Neural crest cell (in vitro differentiated cells): ENCODE measurements around the gene MAP2K6. TPM values are rescaled to one million over a fixed set of nuclear protein-coding genes. Genes with fewer than 3 reads are reported as not detected.

Source experiments
- DNase-seq: peaks from one replicate; pipeline ENCODE4 v3.0.0; 2021; ENCODE audit warnings: low read depth, mixed read lengths, low spot score
- H3K27ac Mint-ChIP-seq: one replicate; pipeline ENCODE4 v1.8.0; 2021; ENCODE audit warnings: mild to moderate bottlenecking, mixed read lengths; ENCODE audit not compliant: unreplicated experiment
- H3K27me3 Mint-ChIP-seq: 2 replicates; pipeline ENCODE4 v1.8.0; 2021; ENCODE audit warnings: low read depth, mild to moderate bottlenecking, mixed read lengths
- H3K36me3 Mint-ChIP-seq: 2 replicates; pipeline ENCODE4 v1.8.0; 2021; ENCODE audit warnings: low read depth, mild to moderate bottlenecking, mixed read lengths
- H3K4me1 Mint-ChIP-seq: 2 replicates; pipeline ENCODE4 v1.8.0; 2021; ENCODE audit warnings: mixed read lengths
- H3K4me3 Mint-ChIP-seq: one replicate; pipeline ENCODE4 v1.8.0; 2021; ENCODE audit warnings: mild to moderate bottlenecking, mixed read lengths
- H3K9me3 Mint-ChIP-seq: 2 replicates; pipeline ENCODE4 v1.8.0; 2021; ENCODE audit warnings: mixed read lengths
- CTCF ChIP-seq: fragments of 200-600 bp; sonication (generic); conservative IDR thresholded peaks from 2 replicates; pipeline ENCODE4 v1.5.0; 2021; ENCODE audit warnings: antibody characterized with exemption, mild to moderate bottlenecking
- total RNA-seq: library from RNA; stranded (reverse); gene quantifications from 2 replicates; pipeline ENCODE4 v1.2.1, GENCODE V29; 2021

Gene MAP2K6
- total RNA-seq, 1 donor from 2014 or later = 45.4 TPM

- TF ChIP-seq CTCF = no peak
- DNase-seq = no peak
- Mint-ChIP-seq H3K27me3 (no peaks in the 10 kb centered on the region), H3K4me3 (no peak overlapping the region), H3K27ac (no peak overlapping the region), H3K4me1 (peaks cover 9% of the 10 kb centered on the region), H3K9me3 (no peaks in the 10 kb centered on the region), H3K36me3 (peaks cover 19% of the 10 kb centered on the region)
Observed at GRCh38 chr17:69443138-69443537, 28.6 kb downstream of the MAP2K6 start.

- no peak for DNase-seq
- Mint-ChIP-seq H3K27me3 (no peaks in the 10 kb centered on the region), H3K9me3 (no peaks in the 10 kb centered on the region), H3K36me3 (peaks cover 18% of the 10 kb centered on the region), H3K4me1 (peaks cover 18% of the 10 kb centered on the region), H3K4me3 (no peak overlapping the region), H3K27ac (no peak overlapping the region)
- TF ChIP-seq CTCF = no peak
Observed at GRCh38 chr17:69444023-69444422, 29.5 kb downstream of the MAP2K6 start.

- Mint-ChIP-seq H3K36me3 (peaks cover 12% of the 10 kb centered on the region), H3K27me3 (no peaks in the 10 kb centered on the region), H3K4me1 (peaks cover 20% of the 10 kb centered on the region), H3K4me3 (no peak overlapping the region), H3K9me3 (no peaks in the 10 kb centered on the region), H3K27ac (no peak overlapping the region)
- no peak for DNase-seq
- TF ChIP-seq CTCF = no peak
Observed at GRCh38 chr17:69445132-69445531, 30.6 kb downstream of the MAP2K6 start.

- Mint-ChIP-seq H3K27ac (no peak overlapping the region), H3K9me3 (no peaks in the 10 kb centered on the region), H3K36me3 (peaks cover 6% of the 10 kb centered on the region), H3K27me3 (no peaks in the 10 kb centered on the region), H3K4me3 (no peak overlapping the region), H3K4me1 (peaks cover 40% of the 10 kb centered on the region)
- TF ChIP-seq CTCF = no peak
- DNase-seq = no peak
Observed at GRCh38 chr17:69447726-69448125, 33.2 kb downstream of the MAP2K6 start.

- TF ChIP-seq CTCF = no peak
- H3K36me3 Mint-ChIP-seq = peaks cover 6% of the 10 kb centered on the region
- no peaks in the 10 kb centered on the region for H3K9me3 Mint-ChIP-seq
- H3K4me3 Mint-ChIP-seq = no peak overlapping the region
- peak overlapping the region; percentile 0 for H3K27ac Mint-ChIP-seq
- H3K4me1 Mint-ChIP-seq = peaks cover 40% of the 10 kb centered on the region
- H3K27me3 Mint-ChIP-seq = no peaks in the 10 kb centered on the region
- DNase-seq = no peak
Observed at GRCh38 chr17:69448431-69449102, 34.1 kb downstream of the MAP2K6 start.
